Stimulated activated CD4-positive, alpha-beta T cell treated with anti-CD3 and anti-CD28 coated beads, Interleukin-12 subunit alpha, Interleukin-12 subunit beta, amount 100 ng/mL, for 48 hours (primary cell): ENCODE data around the gene TRIM39.
"Not testable (repeated sequence)": the region's sequence is repeated elsewhere in the genome, so short reads cannot be mapped to it uniquely, and the experiment has no call there.

Source experiments
- DNase-seq, 3 donors: peaks; one replicate each; pipeline ENCODE4 v3.0.0-alpha.2; 2020; ENCODE audit warnings: low read depth in 2 of 3, low spot score in 1 of 3

The TRIM39 gene

GRCh38 chr6:30326526-30327231, at the start of gene TRIM39:
Gene TRIM39, plus strand, starts transcription at chr6:30326927. Its CDS starts 2,391 bp downstream, at chr6:30329318.
- peak; percentile 69 to 82 (median 79) for DNase-seq

DNA sequence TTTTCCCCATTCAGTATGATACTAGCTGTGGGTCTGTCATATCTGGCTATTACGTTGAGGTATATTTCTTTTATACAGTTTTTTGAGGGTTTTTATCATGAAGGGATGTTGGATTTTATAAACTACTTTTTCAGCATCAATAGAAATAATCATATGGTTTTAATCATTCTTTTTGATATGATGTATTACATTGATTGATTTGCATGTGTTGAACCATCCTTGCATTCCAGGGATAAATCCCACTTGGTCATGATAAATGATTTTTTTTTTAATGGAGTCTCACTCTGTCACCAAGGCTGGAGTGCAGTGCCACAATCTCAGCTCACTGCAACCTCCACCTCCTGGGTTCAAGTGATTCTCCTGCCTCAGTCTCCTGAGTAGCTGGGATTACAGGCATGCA, 45.7 kb upstream of the TRIM39 start:
- not testable (repeated sequence) for DNase-seq

DNA sequence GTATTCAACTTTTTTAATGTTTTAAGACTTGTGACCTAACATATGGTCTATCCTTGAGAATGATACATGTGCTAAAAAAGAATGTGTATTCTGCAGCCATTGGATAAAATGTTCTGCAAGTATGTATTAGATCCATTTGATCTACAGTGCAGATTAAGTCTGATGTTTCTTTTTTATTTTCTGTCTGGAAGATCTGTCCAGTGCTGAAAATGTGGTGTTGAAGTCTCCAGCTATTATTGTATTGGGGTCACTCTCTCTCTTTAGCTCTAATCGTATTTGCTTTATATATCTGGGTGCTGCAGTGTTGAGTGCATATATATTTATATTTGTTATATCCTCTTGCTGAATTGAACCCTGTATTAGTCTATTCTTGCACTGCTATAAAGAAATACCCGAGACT, 44.2 kb upstream of the TRIM39 start:
- no peak for DNase-seq

DNA sequence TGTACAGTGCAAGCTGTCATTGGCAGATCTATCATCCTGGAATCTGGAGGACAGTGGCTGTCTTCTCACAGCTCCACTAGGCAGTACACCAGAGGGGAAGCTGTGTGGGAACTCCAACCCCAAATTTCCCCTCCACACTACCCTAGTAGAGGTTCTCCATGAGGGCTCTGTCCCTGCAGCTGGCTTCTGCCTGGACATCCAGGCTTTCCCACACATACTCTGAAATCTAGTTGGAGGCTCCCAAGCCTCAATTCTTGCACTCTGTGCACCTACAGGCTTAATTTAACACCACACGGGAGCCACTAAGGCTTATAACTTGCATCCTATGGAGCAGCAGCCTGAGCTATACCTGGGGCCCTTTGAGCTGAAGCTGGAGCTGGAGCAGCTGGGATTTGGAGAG, 43.0 kb upstream of the TRIM39 start:
- no peak for DNase-seq

GRCh38 chr6:30287139-30287538, 39.6 kb upstream of the TRIM39 start:
- DNase-seq, result no peak

DNA sequence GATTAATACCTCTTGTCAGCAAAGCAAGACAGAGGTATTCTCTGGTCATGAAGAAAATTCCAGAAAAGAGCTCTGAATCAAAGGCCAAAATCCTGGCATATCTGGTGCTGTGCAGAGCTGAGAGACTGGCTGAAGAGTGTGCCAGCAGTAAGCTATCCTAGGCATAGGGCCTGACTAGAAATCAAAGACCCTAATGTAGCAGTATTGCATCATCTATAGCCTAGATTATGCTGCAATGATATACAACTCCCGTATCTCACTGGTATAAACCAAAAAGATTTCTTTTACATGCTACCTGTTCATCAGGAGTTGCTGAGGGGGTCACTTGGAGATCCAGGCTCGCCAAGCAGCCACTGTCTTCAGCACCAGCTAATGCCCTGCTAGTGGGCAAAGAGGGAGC, 30.9 kb upstream of the TRIM39 start:
- DNase-seq, result no peak

DNA sequence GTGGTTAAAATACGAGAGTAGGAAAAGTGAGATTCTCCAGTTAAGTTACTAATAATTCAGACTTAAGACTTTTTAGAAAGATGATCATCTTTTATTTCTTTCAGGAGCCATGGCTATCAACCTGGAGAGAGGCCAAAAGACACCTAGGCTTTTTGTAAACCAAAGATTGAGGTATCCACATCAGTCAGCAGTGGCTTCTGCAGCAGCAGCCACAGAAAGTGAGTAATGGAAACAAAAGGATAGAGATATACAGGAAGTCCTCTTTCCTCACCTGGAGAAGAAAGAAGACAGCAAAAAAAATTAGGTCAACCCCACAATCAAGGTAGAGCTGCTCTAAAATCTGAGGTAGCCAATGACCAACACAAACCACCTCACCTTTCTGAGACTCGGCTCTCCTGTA, 22.7 kb upstream of the TRIM39 start:
- DNase-seq, result no peak

DNA sequence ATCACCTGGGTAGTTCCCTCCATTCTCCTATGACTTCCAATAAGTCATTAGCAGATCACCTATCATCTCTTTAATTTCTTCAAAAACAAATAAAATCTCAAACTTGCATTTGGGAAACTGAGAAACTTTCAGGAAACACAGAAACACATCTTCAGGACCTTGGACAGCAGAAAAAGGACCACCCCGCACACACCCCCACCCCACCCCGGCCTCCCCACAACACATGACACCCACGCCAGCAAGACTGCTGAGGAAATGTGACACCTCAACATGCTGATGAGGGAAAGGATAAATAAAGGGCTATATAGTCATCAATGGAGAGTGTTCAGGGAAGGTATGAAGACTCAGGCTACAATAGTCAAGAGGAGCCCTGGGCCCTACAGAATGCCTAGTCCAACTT, 15.6 kb upstream of the TRIM39 start:
- no peak for DNase-seq

GRCh38 chr6:30311671-30312070, 15.1 kb upstream of the TRIM39 start:
- no peak for DNase-seq

GRCh38 chr6:30312266-30312665, 14.5 kb upstream of the TRIM39 start:
- DNase-seq, result no peak

GRCh38 chr6:30312676-30313321, 13.9 kb upstream of the TRIM39 start:
- DNase-seq, result no peak

DNA sequence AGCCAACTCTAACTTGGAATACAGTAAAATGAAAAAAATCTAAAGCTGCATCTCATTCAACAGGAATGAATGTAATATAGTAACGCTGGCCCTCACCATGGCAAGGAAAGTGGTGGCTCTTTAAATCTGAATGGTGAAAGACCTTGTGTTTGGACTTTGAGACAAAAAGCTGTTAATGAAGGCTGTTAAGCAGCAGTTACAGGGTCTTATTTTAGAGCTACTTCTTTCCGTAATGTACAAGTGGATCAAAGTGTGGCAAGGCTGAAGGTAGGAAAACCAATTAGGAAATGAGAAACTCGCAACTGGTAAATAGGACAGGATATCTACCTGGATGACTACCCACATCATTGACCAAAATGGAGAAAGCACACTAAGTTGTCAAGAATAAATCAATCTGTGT, 11.6 kb upstream of the TRIM39 start:
- DNase-seq, result no peak

- DNase-seq, result no peak
Observed at GRCh38 chr6:30317913-30318589, 8.7 kb upstream of the TRIM39 start.

- DNase-seq, result no peak
Observed at GRCh38 chr6:30319146-30319835, 7.4 kb upstream of the TRIM39 start.

GRCh38 chr6:30321692-30322388, 4.9 kb upstream of the TRIM39 start:
- no peak for DNase-seq

DNA sequence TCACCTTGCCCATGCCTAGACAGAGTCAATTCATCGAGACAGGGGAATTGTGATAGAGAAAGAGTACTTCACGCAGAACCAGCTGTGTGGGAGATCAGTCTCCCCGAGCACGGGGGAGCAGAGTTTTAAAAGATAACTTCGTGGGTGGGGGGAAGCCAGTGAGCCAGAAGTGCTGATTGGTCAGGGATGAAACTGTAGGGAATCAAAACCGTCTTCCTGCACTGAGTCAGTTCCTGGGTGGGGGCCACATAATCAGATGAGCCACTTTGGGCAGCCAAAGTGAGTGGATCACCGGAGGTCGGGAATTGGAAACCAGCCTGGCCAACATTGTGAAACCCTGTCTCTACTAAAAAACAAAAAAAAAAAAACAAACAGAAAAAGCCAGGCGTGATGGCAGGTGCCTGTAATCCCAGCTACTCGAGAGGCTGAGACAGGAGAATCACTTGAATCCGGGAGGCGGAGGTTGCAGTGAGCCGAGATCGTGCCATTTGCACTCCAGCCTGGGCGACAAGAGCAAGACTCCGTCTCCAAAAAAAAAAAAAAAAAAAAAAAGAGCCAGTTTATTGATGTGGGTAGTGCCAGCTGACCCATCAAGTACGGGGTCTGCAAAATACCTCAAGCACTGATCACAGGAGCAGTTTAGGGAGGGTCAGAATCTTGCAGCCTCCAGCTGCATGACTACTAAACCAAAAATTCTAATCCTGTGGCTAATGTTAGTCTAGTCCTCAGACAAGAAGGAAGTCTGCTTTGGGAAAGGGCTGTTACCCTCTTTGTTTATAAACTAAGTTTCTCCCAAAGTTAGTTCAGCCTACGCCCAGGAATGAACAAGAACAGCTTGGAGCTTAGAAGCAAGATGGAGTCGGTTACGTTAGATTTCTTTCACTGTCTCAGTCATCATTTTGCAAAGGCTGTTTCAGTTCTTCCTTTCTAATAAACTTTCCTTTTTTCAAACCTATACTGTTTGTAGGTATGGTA, 3.9 kb upstream of the TRIM39 start:
- no peak for DNase-seq

DNA sequence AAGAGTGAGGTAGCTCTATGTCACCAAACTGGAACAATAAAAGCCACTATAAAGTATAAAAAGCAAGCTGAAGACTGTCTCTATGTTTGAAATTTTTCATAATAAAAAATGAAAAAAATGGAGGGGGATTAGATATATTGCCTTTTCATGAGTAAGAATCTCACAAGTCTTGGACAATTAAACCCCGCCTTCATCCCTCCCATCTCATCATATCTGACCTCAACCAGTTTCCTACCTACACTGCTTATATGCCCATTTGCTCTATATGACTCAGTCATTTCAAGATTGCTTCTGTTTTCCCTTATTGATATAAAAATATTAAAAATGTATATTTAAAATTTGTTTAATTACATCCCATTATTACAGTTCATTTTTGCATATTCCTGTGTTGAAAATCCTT, 2.9 kb upstream of the TRIM39 start:
- DNase-seq, result no peak

DNA sequence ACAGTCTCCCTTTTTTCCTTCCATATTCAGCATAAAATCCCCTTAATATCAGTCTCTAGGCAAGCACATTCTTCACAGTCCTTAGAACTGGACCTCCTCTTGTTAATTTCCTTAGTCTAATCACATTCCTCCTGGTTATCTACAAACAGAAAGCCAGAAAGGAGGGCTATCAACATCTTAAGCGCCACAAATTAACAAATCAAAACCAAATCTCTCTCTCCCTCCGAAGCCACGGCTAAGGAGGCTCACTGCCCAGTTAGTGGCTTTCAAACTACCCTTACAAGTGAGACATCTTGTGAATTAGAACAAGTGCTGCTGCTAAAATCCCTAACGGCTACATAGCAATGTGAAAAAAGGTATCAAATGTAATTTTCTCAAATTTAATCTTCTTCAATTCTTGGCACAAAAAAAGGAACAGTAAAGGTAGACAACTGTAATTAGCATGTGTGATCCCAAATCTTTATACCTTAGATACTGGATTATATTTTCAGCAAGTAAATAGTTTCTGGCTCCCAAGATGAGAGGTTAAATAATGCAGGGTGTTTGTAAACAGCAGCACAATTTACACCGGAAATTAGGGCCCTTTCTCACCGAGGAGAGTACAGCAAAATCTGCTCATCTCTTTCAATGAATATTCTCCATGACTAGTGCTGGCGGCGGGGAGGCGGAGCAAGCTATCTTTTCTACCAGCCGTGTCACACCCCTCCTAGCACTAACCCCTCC, 1.4 kb upstream of the TRIM39 start:
- DNase-seq, result peak; percentile 79 to 82 (median 81)

DNA sequence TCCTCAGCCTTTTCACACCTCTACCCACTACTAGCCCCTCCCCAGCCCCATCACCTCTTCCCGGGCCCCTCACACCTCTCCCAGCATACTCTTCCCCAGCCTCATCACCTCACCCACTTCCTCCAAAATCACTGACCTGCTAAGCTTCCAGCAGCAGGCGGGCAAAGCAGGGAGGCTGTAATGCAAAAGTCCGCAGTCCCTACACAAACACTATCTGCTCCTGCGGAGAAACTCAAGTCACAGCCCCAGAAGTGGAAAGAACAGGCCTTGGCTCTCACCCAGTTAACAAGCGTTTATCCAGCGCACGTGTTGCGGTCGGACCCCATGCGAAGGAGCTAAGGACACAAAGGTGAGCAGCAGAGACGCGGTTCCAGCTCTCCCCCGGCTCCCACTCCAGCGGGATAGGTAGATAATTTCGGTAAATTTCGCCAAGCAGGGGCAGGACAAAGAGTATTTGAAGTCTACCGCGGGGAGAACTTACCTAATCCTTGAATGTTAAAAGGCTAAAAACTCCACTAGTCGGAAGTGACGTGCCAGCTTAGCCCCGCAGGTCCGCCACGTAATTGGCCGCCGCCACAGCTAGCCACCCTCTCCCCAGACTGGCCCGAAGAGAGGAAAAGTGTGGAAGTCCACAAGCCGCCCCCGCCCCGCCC, 728 bp upstream of the TRIM39 start:
- peak; percentile 55 to 73 (median 55) for DNase-seq
